Ovary (tissue), 10 donors: ENCODE measurements around the gene GPR157. TPM values are rescaled to one million over a fixed set of nuclear protein-coding genes. Genes with fewer than 3 reads are reported as not detected.

ENCODE experiments used
- DNase-seq, 5 donors: peaks; one replicate each; pipeline ENCODE4 v3.0.0-alpha.2; 2019 to 2020
- H3K27ac ChIP-seq, 2 donors: fragments of 200-600 bp; one replicate each; pipeline versions ENCODE4 v1.5.1 to v1.8.0; 2019 to 2022
- H3K27me3 ChIP-seq: fragments of 200-600 bp; one replicate; pipeline ENCODE4 v1.8.0; 2022
- H3K36me3 ChIP-seq: fragments of 200-600 bp; sonication (generic); one replicate; pipeline ENCODE4 v1.5.1; 2019
- H3K4me1 ChIP-seq: one replicate; pipeline ENCODE4 v1.8.1; 2013; ENCODE audit warnings: mild to moderate bottlenecking, moderate library complexity; ENCODE audit not compliant: insufficient read depth
- H3K4me3 ChIP-seq: fragments of 200-600 bp; sonication (generic); one replicate; pipeline ENCODE4 v1.5.1; 2017
- H3K9me3 ChIP-seq, 2 donors: fragments of 200-600 bp in 1 of 2; sonication (generic) in 1 of 2; one replicate each; pipeline versions ENCODE4 v1.5.1 to v1.8.1; 2013 to 2019; ENCODE audit warnings: mild to moderate bottlenecking in 1 of 2, moderate library complexity in 1 of 2
- CTCF ChIP-seq, 3 donors: fragments of 450-650 bp in 2 of 3; fragments of 200-600 bp in 1 of 3; IDR thresholded peaks; one replicate each; pipeline versions ENCODE4 v1.5.1 to v1.8.0; 2016 to 2022; ENCODE audit warnings: antibody characterized with exemption in 3 of 3, mild to moderate bottlenecking in 1 of 3
- EP300 ChIP-seq: sonication (generic); formaldehyde crosslinking; IDR thresholded peaks from one replicate; pipeline ENCODE4 v1.6.1; 2017; ENCODE audit warnings: antibody characterized with exemption
- POLR2A ChIP-seq: fragments of 450-650 bp; IDR thresholded peaks from one replicate; pipeline ENCODE4 v1.6.1; 2017; ENCODE audit warnings: antibody characterized with exemption, mild to moderate bottlenecking, moderate library complexity
- WGBS, 3 donors: extraction: QIAGEN DNeasy Blood & Tissue Kit in 1 of 3; methylation state at CpG; one replicate each; pipeline versions ENCODE4 v1.1.5 to v1.1.7; 2013 to 2017; 5-methylcytosine and 5-hydroxymethylcytosine counted together
- intact Hi-C, 4 donors: fragments of 100-400 bp; cut with DNase I; formaldehyde crosslinking; loops; one replicate each; pipeline versions ENCODE4 v1.11.0 to v1.15.1; 2022 to 2023
- long read RNA-seq, 3 donors: library from polyadenylated mRNA in 2 of 3; unstranded in 2 of 3; transcript quantifications; one replicate each; pipeline ENCODE4 v2.0.0 and lab custom pipeline, GENCODE V29; 2021 to 2026
- polyA plus RNA-seq, 2 donors: library from polyadenylated mRNA; stranded (reverse); fragments of 200-250 nt in 1 of 2; fragments of 350-450 nt in 1 of 2; fragmentation: Illumina TruSeq in 1 of 2; extraction: RNeasy Lipid Tissue Mini Kit (QIAGEN cat#74804) in 1 of 2; gene quantifications; one replicate each; pipeline ENCODE4 v1.2.3, GENCODE V29; 2013 to 2014
- total RNA-seq, 7 donors: library from RNA; depleted of rRNA in 2 of 7; stranded (reverse); fragments of >200 nt in 2 of 7; fragmentation: NEBNext Ultra II Directional in 3 of 7; extraction: Animal tissue kit (Norgen Biotek cat#: 25700) in 3 of 7; gene quantifications; one replicate each; pipeline versions ENCODE4 v1.1.0 to v1.2.4, GENCODE V29; 2016 to 2023
- donor health status: DM: no; HTN: no; CAD: no; lungs with moderate emphysema.
- donor health status: DM: no; HTN: no; CAD: no.
- donor health status: Bipolar disorder and iron deficiency.
- donor health status: DM: yes; HTN: yes; CAD: no.
- donor health status: DM: no; HTN: no; CAD: no.
- donor health status: DM: yes; HTN: yes; CAD: no.

Gene GPR157
- total RNA-seq (10 to 100 TPM in 4 of 7 donors, 1 to 10 TPM in 3; 4.8 to 17.8 (median 12.2) TPM), polyA plus RNA-seq (1 to 10 TPM; 3.1 to 3.6 TPM)
- long read RNA-seq, donor 1, partial matches to known transcripts: 0 of 4 reads
- long read RNA-seq, donor 1, other reads (novel, unspliced or antisense): 4 of 4 reads
- long read RNA-seq, donor 2, full-length matches to known transcripts: 1 of 1 reads
- long read RNA-seq, donor 2, partial matches to known transcripts: 0 of 1 reads
- long read RNA-seq, donor 2, other reads (novel, unspliced or antisense): 0 of 1 reads
- long read RNA-seq, donor 3, partial matches to known transcripts: 0 of 3 reads
- long read RNA-seq, donor 3, other reads (novel, unspliced or antisense): 3 of 3 reads

- no peaks in the 10 kb centered on the region for H3K36me3 ChIP-seq
- 0 to 2% (median 0%) methylated on average over 66 to 92 of the region's 92 CpGs for WGBS, 3 donors
- TF ChIP-seq POLR2A (peak; percentile 47), EP300 (no peak), CTCF (IDR thresholded peaks at IDR 0.05) (peak in 1 of 3 donors; percentile 34)
- H3K9me3 ChIP-seq: no peaks in the 10 kb centered on the region
- DNase-seq: peak; percentile 89 to 96 (median 90)
- H3K27me3 ChIP-seq: no peaks in the 10 kb centered on the region
- H3K4me3 ChIP-seq: peak within 1 kb of the TSS; percentile 81
- peaks cover 2% of the 10 kb centered on the region for H3K4me1 ChIP-seq
- H3K27ac ChIP-seq: peak within 1 kb of the TSS; percentile 82 to 90
- intact Hi-C loops: no loop called here
Measured at GRCh38 chr1:9128520-9129265, at the start of gene GPR157. TSS of gene GPR157 (minus strand) at chr1:9129102. CDS start at chr1:9129027, 75 bp downstream.

GRCh38 chr1:9174762-9175161 is 45.9 kb upstream of the GPR157 start:
- intact Hi-C loops: no loop called here
- WGBS, 3 donors: 90 to 93% (median 91%) methylated on average over 10 of the region's 10 CpGs
- no peaks in the 10 kb centered on the region for H3K9me3 ChIP-seq
- no peaks in the 10 kb centered on the region for H3K36me3 ChIP-seq
- H3K27ac ChIP-seq: no peak overlapping the region
- TF ChIP-seq EP300 (no peak), CTCF (IDR thresholded peaks at IDR 0.05) (no peak), POLR2A (no peak)
- DNase-seq: no peak
- no peaks in the 10 kb centered on the region for H3K4me1 ChIP-seq
- no peaks in the 10 kb centered on the region for H3K27me3 ChIP-seq
- H3K4me3 ChIP-seq: no peak overlapping the region

- no peaks in the 10 kb centered on the region for H3K27me3 ChIP-seq
- no peak for DNase-seq
- 60 to 66% (median 62%) methylated on average over 4 of the region's 4 CpGs for WGBS, 3 donors
Measured at GRCh38 chr1:9174243-9174642, 45.3 kb upstream of the GPR157 start.

More at GRCh38 chr1:9174243-9174642, 45.3 kb upstream of the GPR157 start:
- intact Hi-C loops: no loop called here
- H3K4me1 ChIP-seq: no peaks in the 10 kb centered on the region
- H3K9me3 ChIP-seq: no peaks in the 10 kb centered on the region
- H3K36me3 ChIP-seq: no peaks in the 10 kb centered on the region
- H3K27ac ChIP-seq: no peak overlapping the region
- no peak for TF ChIP-seq EP300
- no peak for TF ChIP-seq POLR2A
- TF ChIP-seq CTCF (IDR thresholded peaks at IDR 0.05): no peak
- no peak overlapping the region for H3K4me3 ChIP-seq
